H9 (cell line): ENCODE results near the gene HYI. TPM values are rescaled to one million over a fixed set of nuclear protein-coding genes. Genes with fewer than 3 reads are reported as not detected.

ENCODE experiments used
- DNase-seq: peaks from one replicate; pipeline ENCODE4 v3.0.0-alpha.2; 2017
- H2AFZ ChIP-seq: one replicate; pipeline ENCODE4 v1.6.1; 2013; ENCODE audit warnings: mild to moderate bottlenecking, low read length, control low read depth, moderate library complexity
- H2AK5ac ChIP-seq: 2 replicates; pipeline ENCODE4 v1.6.1; 2013; ENCODE audit warnings: low read length, control low read depth, mixed read lengths; ENCODE audit not compliant: insufficient read length
- H2BK120ac ChIP-seq: one replicate; pipeline ENCODE4 v1.6.1; 2013; ENCODE audit warnings: low read depth, mild to moderate bottlenecking, low read length, control low read depth, inconsistent platforms; ENCODE audit not compliant: poor library complexity, severe bottlenecking
- H2BK12ac ChIP-seq: 2 replicates; pipeline ENCODE4 v1.6.1; 2013; ENCODE audit warnings: low read length, control low read depth, mixed read lengths, low read depth; ENCODE audit not compliant: insufficient read length
- H2BK15ac ChIP-seq: 2 replicates; pipeline ENCODE4 v1.6.1; 2013; ENCODE audit warnings: low read depth, low read length, control low read depth
- H2BK20ac ChIP-seq: one replicate; pipeline ENCODE4 v1.6.1; 2013; ENCODE audit warnings: low read depth, mild to moderate bottlenecking, low read length, control low read depth, inconsistent platforms; ENCODE audit not compliant: poor library complexity, severe bottlenecking
- H2BK5ac ChIP-seq: 2 replicates; pipeline ENCODE4 v1.6.1; 2013; ENCODE audit warnings: low read length, control low read depth, mixed read lengths; ENCODE audit not compliant: insufficient read length
- H3K14ac ChIP-seq: 2 replicates; pipeline ENCODE4 v1.6.1; 2013; ENCODE audit warnings: low read length, control low read depth; ENCODE audit not compliant: insufficient read depth
- H3K18ac ChIP-seq: 2 replicates; pipeline ENCODE4 v1.6.1; 2013; ENCODE audit warnings: low read depth, mild to moderate bottlenecking, mixed read lengths, low read length, control low read depth; ENCODE audit not compliant: insufficient read length
- H3K23ac ChIP-seq: 2 replicates; pipeline ENCODE4 v1.6.1; 2013; ENCODE audit warnings: low read length, control low read depth, mixed read lengths, low read depth; ENCODE audit not compliant: insufficient read length
- H3K23me2 ChIP-seq: 2 replicates; pipeline ENCODE4 v1.6.1; 2013; ENCODE audit warnings: low read depth, mild to moderate bottlenecking, mixed read lengths, low read length, control low read depth; ENCODE audit not compliant: insufficient read length, poor library complexity, severe bottlenecking
- H3K27ac ChIP-seq: 2 replicates; pipeline ENCODE4 v1.5.1; 2013; ENCODE audit warnings: low read length, control low read depth, mixed read lengths, low read depth; ENCODE audit not compliant: insufficient read length
- H3K27me3 ChIP-seq: 2 replicates; pipeline ENCODE4 v1.6.1; 2013; ENCODE audit warnings: low read length, control low read depth, inconsistent platforms; ENCODE audit not compliant: insufficient read depth
- H3K4ac ChIP-seq: 2 replicates; pipeline ENCODE4 v1.6.1; 2013; ENCODE audit warnings: low read depth, mild to moderate bottlenecking, control low read depth, inconsistent platforms, low read length, moderate library complexity
- H3K4me1 ChIP-seq: 2 replicates; pipeline ENCODE4 v1.6.1; 2013; ENCODE audit warnings: low read length, control low read depth, inconsistent platforms; ENCODE audit not compliant: insufficient read depth
- H3K4me2 ChIP-seq: 2 replicates; pipeline ENCODE4 v1.6.1; 2013; ENCODE audit warnings: low read length, control low read depth, mixed read lengths; ENCODE audit not compliant: insufficient read length, insufficient read depth
- H3K56ac ChIP-seq: 2 replicates; pipeline ENCODE4 v1.6.1; 2013; ENCODE audit warnings: low read depth, mild to moderate bottlenecking, mixed read lengths, low read length, control low read depth; ENCODE audit not compliant: insufficient read length
- H3K79me1 ChIP-seq: 2 replicates; pipeline ENCODE4 v1.6.1; 2013; ENCODE audit warnings: low read depth, mild to moderate bottlenecking, moderate library complexity, low read length, control low read depth, inconsistent platforms; ENCODE audit not compliant: insufficient read depth, poor library complexity, severe bottlenecking
- H3K79me2 ChIP-seq: 2 replicates; pipeline ENCODE4 v1.6.1; 2013; ENCODE audit warnings: low read length, control low read depth, inconsistent platforms; ENCODE audit not compliant: insufficient read depth
- H3K9ac ChIP-seq: 2 replicates; pipeline ENCODE4 v1.6.1; 2013; ENCODE audit warnings: low read length, control low read depth, mixed read lengths; ENCODE audit not compliant: insufficient read length; ENCODE audit errors: extremely low read depth
- H3K9me3 ChIP-seq: one replicate; pipeline ENCODE4 v1.6.1; 2013; ENCODE audit warnings: low read depth, low read length, inconsistent platforms; ENCODE audit not compliant: control insufficient read depth
- H3T11ph ChIP-seq: one replicate; pipeline ENCODE4 v1.6.1; 2013; ENCODE audit warnings: mild to moderate bottlenecking, low read length, control low read depth, inconsistent platforms
- H4K20me1 ChIP-seq: one replicate; pipeline ENCODE4 v1.6.1; 2013; ENCODE audit not compliant: control insufficient read depth, insufficient read length, insufficient read depth
- H4K5ac ChIP-seq: 2 replicates; pipeline ENCODE4 v1.6.1; 2013; ENCODE audit warnings: low read depth, mild to moderate bottlenecking, mixed read lengths, low read length, control low read depth; ENCODE audit not compliant: insufficient read length
- H4K8ac ChIP-seq: replicated peaks from 2 replicates; pipeline ENCODE4 v1.6.1; 2013; ENCODE audit warnings: low read length, control low read depth, mixed read lengths, low read depth; ENCODE audit not compliant: insufficient read length
- H4K91ac ChIP-seq: 2 replicates; pipeline ENCODE4 v1.6.1; 2013; ENCODE audit warnings: low read depth, mild to moderate bottlenecking, moderate library complexity, mixed read lengths, low read length, control low read depth; ENCODE audit not compliant: insufficient read length
- H3K27ac Mint-ChIP-seq, 3 experiments: 2 replicates in 2 of 3; 3 replicates in 1 of 3; pipeline ENCODE4 v1.8.0; 2020 to 2021; ENCODE audit warnings: mixed read lengths in 3 of 3, mild to moderate bottlenecking in 1 of 3, moderate library complexity in 1 of 3
- H3K27me3 Mint-ChIP-seq: 2 replicates; pipeline ENCODE4 v1.8.0; 2021; ENCODE audit warnings: low read depth, mild to moderate bottlenecking, moderate library complexity, mixed read lengths
- H3K36me3 Mint-ChIP-seq, 3 experiments: 2 replicates in 2 of 3; 3 replicates in 1 of 3; pipeline ENCODE4 v1.8.0; 2020 to 2021; ENCODE audit warnings: low read depth in 3 of 3, mixed read lengths in 3 of 3; ENCODE audit not compliant: insufficient read depth in 1 of 3
- H3K4me1 Mint-ChIP-seq, 2 experiments: 2 replicates each; pipeline ENCODE4 v1.8.0; 2020; ENCODE audit warnings: mixed read lengths in 2 of 2
- H3K4me3 Mint-ChIP-seq, 2 experiments: 2 replicates in 1 of 2; 3 replicates in 1 of 2; pipeline ENCODE4 v1.8.0; 2020 to 2021; ENCODE audit warnings: mild to moderate bottlenecking in 2 of 2, mixed read lengths in 2 of 2, moderate library complexity in 1 of 2
- H3K9me3 Mint-ChIP-seq, 2 experiments: 2 replicates in 1 of 2; 3 replicates in 1 of 2; pipeline ENCODE4 v1.8.0; 2020; ENCODE audit warnings: mild to moderate bottlenecking in 2 of 2, mixed read lengths in 2 of 2, moderate library complexity in 1 of 2
- WGBS: extraction: QIAGEN DNeasy Blood & Tissue Kit; methylation state at CpG from one replicate; pipeline ENCODE4 v1.1.7; 2013; ENCODE audit warnings: missing lambda C conversion rate, low lambda C conversion rate, mixed read lengths; ENCODE audit not compliant: insufficient read length; ENCODE audit errors: extremely low coverage; 5-methylcytosine and 5-hydroxymethylcytosine counted together
- total RNA-seq: library from RNA; stranded (reverse); gene quantifications from 2 replicates; pipeline ENCODE4 v1.2.1, GENCODE V29; 2021
- TF ChIP-seq, protein P1 (sequence below): fragments of 200-600 bp; sonication (generic); conservative IDR thresholded peaks from 3 replicates; pipeline ENCODE4 v1.8.0; 2021; ENCODE audit warnings: antibody characterized with exemption, mild to moderate bottlenecking

HYI gene
- total RNA-seq, 1 experiment from 2014 or later: 16.1 TPM

- no peaks in the 10 kb centered on the region for H4K20me1 ChIP-seq
- H2BK15ac ChIP-seq: no peak overlapping the region
- H3K4me1 Mint-ChIP-seq: peaks cover 12 to 16% of the 10 kb centered on the region in 2 experiments
- H2AK5ac ChIP-seq: no peak overlapping the region
- no peak overlapping the region for H3K27ac ChIP-seq
- H3K4me3 Mint-ChIP-seq: no peak overlapping the region
- peaks cover 5 to 6% of the 10 kb centered on the region in 2 experiments; a peak in 3 of 5 replicates for H3K9me3 Mint-ChIP-seq
- H3K18ac ChIP-seq: no peak overlapping the region
- TF ChIP-seq, protein P1, sequence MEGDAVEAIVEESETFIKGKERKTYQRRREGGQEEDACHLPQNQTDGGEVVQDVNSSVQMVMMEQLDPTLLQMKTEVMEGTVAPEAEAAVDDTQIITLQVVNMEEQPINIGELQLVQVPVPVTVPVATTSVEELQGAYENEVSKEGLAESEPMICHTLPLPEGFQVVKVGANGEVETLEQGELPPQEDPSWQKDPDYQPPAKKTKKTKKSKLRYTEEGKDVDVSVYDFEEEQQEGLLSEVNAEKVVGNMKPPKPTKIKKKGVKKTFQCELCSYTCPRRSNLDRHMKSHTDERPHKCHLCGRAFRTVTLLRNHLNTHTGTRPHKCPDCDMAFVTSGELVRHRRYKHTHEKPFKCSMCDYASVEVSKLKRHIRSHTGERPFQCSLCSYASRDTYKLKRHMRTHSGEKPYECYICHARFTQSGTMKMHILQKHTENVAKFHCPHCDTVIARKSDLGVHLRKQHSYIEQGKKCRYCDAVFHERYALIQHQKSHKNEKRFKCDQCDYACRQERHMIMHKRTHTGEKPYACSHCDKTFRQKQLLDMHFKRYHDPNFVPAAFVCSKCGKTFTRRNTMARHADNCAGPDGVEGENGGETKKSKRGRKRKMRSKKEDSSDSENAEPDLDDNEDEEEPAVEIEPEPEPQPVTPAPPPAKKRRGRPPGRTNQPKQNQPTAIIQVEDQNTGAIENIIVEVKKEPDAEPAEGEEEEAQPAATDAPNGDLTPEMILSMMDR: no peak
- no peak overlapping the region for H3K27ac Mint-ChIP-seq
- H3K36me3 Mint-ChIP-seq: peaks cover 0 to 6% (median 2%) of the 10 kb centered on the region in 3 experiments; a peak in 2 of 7 replicates
- no peaks in the 10 kb centered on the region for H3K79me2 ChIP-seq
- no peaks in the 10 kb centered on the region for H3K79me1 ChIP-seq
- no peak overlapping the region for H3K4ac ChIP-seq
- H3K27me3 Mint-ChIP-seq: peaks cover 3% of the 10 kb centered on the region; the same call in 1 of the 2 replicates
- no peak overlapping the region for H2BK20ac ChIP-seq
- no peak overlapping the region for H2AFZ ChIP-seq
- H3K14ac ChIP-seq: no peak overlapping the region
- WGBS: no CpG with 5 or more reads among the region's 6 CpGs
- H3K56ac ChIP-seq: no peak overlapping the region
- DNase-seq: no peak
- no peak overlapping the region for H4K91ac ChIP-seq
- no peaks in the 10 kb centered on the region for H3K9me3 ChIP-seq
- H3K9ac ChIP-seq: no peak overlapping the region
- H4K8ac ChIP-seq: no peak overlapping the region
- H3K4me2 ChIP-seq: no peak overlapping the region
- H3T11ph ChIP-seq: no peak overlapping the region
- no peak overlapping the region for H2BK12ac ChIP-seq
- H2BK120ac ChIP-seq: no peak overlapping the region
- H2BK5ac ChIP-seq: no peak overlapping the region
- H3K27me3 ChIP-seq: no peaks in the 10 kb centered on the region
- no peak overlapping the region for H3K23ac ChIP-seq
- no peaks in the 10 kb centered on the region for H3K4me1 ChIP-seq
- no peak overlapping the region for H4K5ac ChIP-seq
- no peaks in the 10 kb centered on the region for H3K23me2 ChIP-seq
Observed at GRCh38 chr1:43499898-43500297, 46.2 kb upstream of the HYI start.
